GM18873 (cell line): ENCODE measurements around the gene DNAH3.
"Not testable (repeated sequence)": the region's sequence is repeated elsewhere in the genome, so short reads cannot be mapped to it uniquely, and the experiment has no call there.

Source experiments
- ATAC-seq: cut with Tn5 transposase; IDR thresholded peaks from one replicate; pipeline ENCODE4 v1.9.1; 2021; ENCODE audit warnings: mild to moderate bottlenecking, moderate library complexity, moderate number of reproducible peaks; ENCODE audit not compliant: unreplicated experiment, low FRiP score

Gene DNAH3

GRCh38 chr16:21170116-21170515, 19.5 kb upstream of the DNAH3 start:
- not testable (repeated sequence) for ATAC-seq

- no peak for ATAC-seq
Observed at GRCh38 chr16:21169249-21169981, 18.8 kb upstream of the DNAH3 start.

- no peak for ATAC-seq
Observed at GRCh38 chr16:21167929-21168602, 17.4 kb upstream of the DNAH3 start.

- ATAC-seq, result no peak
Observed at GRCh38 chr16:21167360-21167759, 16.7 kb upstream of the DNAH3 start.

GRCh38 chr16:21166561-21166961, 15.9 kb upstream of the DNAH3 start:
- no peak for ATAC-seq

- no peak for ATAC-seq
Observed at GRCh38 chr16:21164521-21165168, 14.0 kb upstream of the DNAH3 start.

- no peak for ATAC-seq
Observed at GRCh38 chr16:21163576-21163975, 12.9 kb upstream of the DNAH3 start.

GRCh38 chr16:21162661-21163151, 12.1 kb upstream of the DNAH3 start:
- no peak for ATAC-seq

GRCh38 chr16:21161211-21161610, 10.6 kb upstream of the DNAH3 start:
- no peak for ATAC-seq

- ATAC-seq, result no peak
Observed at GRCh38 chr16:21160276-21160675, 9.6 kb upstream of the DNAH3 start.

- ATAC-seq, result no peak
Observed at GRCh38 chr16:21159281-21159951, 8.8 kb upstream of the DNAH3 start.

- no peak for ATAC-seq
Observed at GRCh38 chr16:21158208-21159110, 7.8 kb upstream of the DNAH3 start, which contains the start of gene LDAF1. Gene LDAF1 (plus strand): TSS chr16:21158674. CDS start chr16:21161183, 2,509 bp downstream.

- ATAC-seq, result no peak
Observed at GRCh38 chr16:21157632-21158031, 7.0 kb upstream of the DNAH3 start.

GRCh38 chr16:21156767-21157467, 6.3 kb upstream of the DNAH3 start:
- no peak for ATAC-seq

- ATAC-seq, result not testable (repeated sequence)
Observed at GRCh38 chr16:21156011-21156410, 5.4 kb upstream of the DNAH3 start.

- not testable (repeated sequence) for ATAC-seq
Observed at GRCh38 chr16:21153124-21153729, 2.6 kb upstream of the DNAH3 start.

- ATAC-seq, result not testable (repeated sequence)
Observed at GRCh38 chr16:21152160-21153030, 1.7 kb upstream of the DNAH3 start.

- ATAC-seq, result no peak
Observed at GRCh38 chr16:21145738-21146137, 4.9 kb downstream of the DNAH3 start.
